SK-N-SH treated with all-trans-retinoic acid at 6 μM for 48 hours (cell line): ENCODE measurements around the gene ALG11.

ENCODE experiments used
- ATAC-seq: fragments of 200-7000 bp; cut with Tn5 transposase; 3 replicates; pipeline ENCODE4 v1.9.1; 2020; ENCODE audit warnings: mild to moderate bottlenecking, moderate library complexity
- BACH2 ChIP-seq: fragments of 250-450 bp; sonication (Bioruptor Pico); IDR thresholded peaks from 2 replicates; pipeline ENCODE4 v1.9.0; 2021; ENCODE audit warnings: mild to moderate bottlenecking, borderline replicate concordance
- CREB5 ChIP-seq: fragments of 250-450 bp; sonication (Bioruptor Pico); IDR thresholded peaks from 2 replicates; pipeline ENCODE4 v1.5.1; 2020; ENCODE audit warnings: low read depth, mild to moderate bottlenecking, moderate library complexity
- CSDC2 ChIP-seq: fragments of 250-450 bp; sonication (Bioruptor Pico); IDR thresholded peaks from 2 replicates; pipeline ENCODE4 v1.5.0; 2020; ENCODE audit warnings: mild to moderate bottlenecking, moderate library complexity
- CSRNP3 ChIP-seq: fragments of 250-450 bp; sonication (Bioruptor Pico); IDR thresholded peaks from 2 replicates; pipeline ENCODE4 v1.5.1; 2021; ENCODE audit warnings: mild to moderate bottlenecking, moderate library complexity
- ESRRG ChIP-seq: fragments of 250-450 bp; sonication (Bioruptor Pico); IDR thresholded peaks from 2 replicates; pipeline ENCODE4 v1.6.1; 2021; ENCODE audit warnings: mild to moderate bottlenecking
- GLIS3 ChIP-seq: fragments of 250-450 bp; sonication (Bioruptor Pico); IDR thresholded peaks from 2 replicates; pipeline ENCODE4 v1.5.0; 2020; ENCODE audit warnings: mild to moderate bottlenecking, moderate library complexity
- ISL1 ChIP-seq: fragments of 250-450 bp; sonication (Bioruptor Pico); IDR thresholded peaks from 2 replicates; pipeline ENCODE4 v2.1.2; 2022; ENCODE audit warnings: mild to moderate bottlenecking, moderate library complexity
- OSR1 ChIP-seq: fragments of 250-450 bp; sonication (Bioruptor Pico); IDR thresholded peaks from 2 replicates; pipeline ENCODE4 v1.8.0; 2022; ENCODE audit warnings: moderate library complexity, mild to moderate bottlenecking, inconsistent platforms
- POU6F1 ChIP-seq: fragments of 250-450 bp; sonication (Bioruptor Pico); IDR thresholded peaks from 2 replicates; pipeline ENCODE4 v1.8.0; 2021; ENCODE audit warnings: low read depth, mild to moderate bottlenecking, moderate library complexity, borderline replicate concordance
- RARB ChIP-seq: fragments of 250-450 bp; sonication (Bioruptor Pico); IDR thresholded peaks from 2 replicates; pipeline ENCODE4 v1.8.0; 2021; ENCODE audit warnings: mild to moderate bottlenecking, moderate library complexity
- TCF4 ChIP-seq: fragments of 250-450 bp; sonication (Bioruptor Pico); IDR thresholded peaks from 2 replicates; pipeline ENCODE4 v1.8.0; 2021; ENCODE audit warnings: mild to moderate bottlenecking, moderate library complexity, borderline replicate concordance
- TOX ChIP-seq: fragments of 250-450 bp; sonication (Bioruptor Pico); IDR thresholded peaks from 2 replicates; pipeline ENCODE4 v1.8.0; 2021; ENCODE audit warnings: mild to moderate bottlenecking, moderate library complexity, borderline replicate concordance
- ZC3H10 ChIP-seq: fragments of 250-450 bp; sonication (Bioruptor Pico); IDR thresholded peaks from 2 replicates; pipeline ENCODE4 v1.5.1; 2021; ENCODE audit warnings: mild to moderate bottlenecking, moderate library complexity
- ZFP3 ChIP-seq: fragments of 250-450 bp; sonication (Bioruptor Pico); IDR thresholded peaks from 2 replicates; pipeline ENCODE4 v1.5.0; 2020; ENCODE audit warnings: mild to moderate bottlenecking, moderate library complexity
- ZFP30 ChIP-seq: fragments of 450-650 bp; formaldehyde crosslinking; IDR thresholded peaks from 2 replicates; pipeline ENCODE4 v1.5.0; 2022; ENCODE audit warnings: mild to moderate bottlenecking, moderate library complexity
- ZNF565 ChIP-seq: fragments of 450-650 bp; formaldehyde crosslinking; conservative IDR thresholded peaks from 2 replicates; pipeline ENCODE4 v1.5.0; 2020; ENCODE audit warnings: low read depth, mild to moderate bottlenecking, moderate library complexity
- ZNF70 ChIP-seq: fragments of 450-650 bp; formaldehyde crosslinking; IDR thresholded peaks from 2 replicates; pipeline ENCODE4 v1.5.0; 2020; ENCODE audit warnings: mild to moderate bottlenecking, moderate library complexity
- ZNF8 ChIP-seq: fragments of 450-650 bp; formaldehyde crosslinking; IDR thresholded peaks from 2 replicates; pipeline ENCODE4 v1.5.0; 2020; ENCODE audit warnings: mild to moderate bottlenecking, moderate library complexity
- TF ChIP-seq, protein P1 (sequence below): fragments of 250-450 bp; sonication (Bioruptor Pico); IDR thresholded peaks from 2 replicates; pipeline ENCODE4 v1.5.0; 2020; ENCODE audit warnings: mild to moderate bottlenecking, moderate library complexity
- TF ChIP-seq, protein P2 (sequence below): fragments of 250-450 bp; sonication (Bioruptor Pico); IDR thresholded peaks from 2 replicates; pipeline ENCODE4 v1.8.0; 2020; ENCODE audit warnings: mild to moderate bottlenecking, moderate library complexity, borderline replicate concordance

ALG11 gene

DNA sequence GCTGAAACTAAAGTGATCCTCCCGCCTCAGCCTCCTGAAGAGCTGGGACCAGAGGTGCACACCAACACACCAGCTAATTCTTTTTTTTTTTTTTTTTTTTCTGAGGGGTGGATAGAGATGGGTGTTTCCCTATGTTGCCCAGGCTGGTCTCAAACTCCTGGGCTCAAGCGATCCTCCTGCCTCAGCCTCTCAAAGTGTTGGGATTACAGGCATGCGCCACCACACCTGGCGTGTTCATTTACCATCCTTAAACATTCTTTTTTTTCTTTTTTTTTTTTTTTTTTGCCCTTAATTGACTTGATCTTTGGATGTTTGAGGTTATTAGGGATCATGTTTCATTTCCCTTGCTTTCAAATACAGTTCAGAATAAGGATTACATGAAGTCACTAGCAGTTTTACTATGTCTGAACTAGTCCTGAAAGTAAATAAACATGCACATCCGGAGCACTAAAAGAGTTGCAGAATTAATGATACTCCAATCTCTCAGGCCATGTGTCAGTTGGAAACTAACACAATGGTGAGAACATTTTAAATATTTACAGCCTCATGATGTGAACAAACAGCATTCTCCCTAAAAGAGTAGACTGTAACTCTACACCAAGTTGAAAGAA lies 22.5 kb downstream of the ALG11 start (continued):
- TF ChIP-seq POU6F1 (CRISPR knock-in tag), result no peak
- TF ChIP-seq ZC3H10 (CRISPR knock-in tag), result no peak
- no peak for TF ChIP-seq TCF4

- no peak for ATAC-seq
- TF ChIP-seq CSDC2 (CRISPR knock-in tag) (no peak), ZFP30 (no peak), GLIS3 (CRISPR knock-in tag) (no peak), ISL1 (CRISPR knock-in tag) (no peak), TOX (CRISPR knock-in tag) (no peak), ZNF565 (CRISPR knock-in tag) (no peak), ZC3H10 (CRISPR knock-in tag) (no peak)
- TF ChIP-seq, protein P1, sequence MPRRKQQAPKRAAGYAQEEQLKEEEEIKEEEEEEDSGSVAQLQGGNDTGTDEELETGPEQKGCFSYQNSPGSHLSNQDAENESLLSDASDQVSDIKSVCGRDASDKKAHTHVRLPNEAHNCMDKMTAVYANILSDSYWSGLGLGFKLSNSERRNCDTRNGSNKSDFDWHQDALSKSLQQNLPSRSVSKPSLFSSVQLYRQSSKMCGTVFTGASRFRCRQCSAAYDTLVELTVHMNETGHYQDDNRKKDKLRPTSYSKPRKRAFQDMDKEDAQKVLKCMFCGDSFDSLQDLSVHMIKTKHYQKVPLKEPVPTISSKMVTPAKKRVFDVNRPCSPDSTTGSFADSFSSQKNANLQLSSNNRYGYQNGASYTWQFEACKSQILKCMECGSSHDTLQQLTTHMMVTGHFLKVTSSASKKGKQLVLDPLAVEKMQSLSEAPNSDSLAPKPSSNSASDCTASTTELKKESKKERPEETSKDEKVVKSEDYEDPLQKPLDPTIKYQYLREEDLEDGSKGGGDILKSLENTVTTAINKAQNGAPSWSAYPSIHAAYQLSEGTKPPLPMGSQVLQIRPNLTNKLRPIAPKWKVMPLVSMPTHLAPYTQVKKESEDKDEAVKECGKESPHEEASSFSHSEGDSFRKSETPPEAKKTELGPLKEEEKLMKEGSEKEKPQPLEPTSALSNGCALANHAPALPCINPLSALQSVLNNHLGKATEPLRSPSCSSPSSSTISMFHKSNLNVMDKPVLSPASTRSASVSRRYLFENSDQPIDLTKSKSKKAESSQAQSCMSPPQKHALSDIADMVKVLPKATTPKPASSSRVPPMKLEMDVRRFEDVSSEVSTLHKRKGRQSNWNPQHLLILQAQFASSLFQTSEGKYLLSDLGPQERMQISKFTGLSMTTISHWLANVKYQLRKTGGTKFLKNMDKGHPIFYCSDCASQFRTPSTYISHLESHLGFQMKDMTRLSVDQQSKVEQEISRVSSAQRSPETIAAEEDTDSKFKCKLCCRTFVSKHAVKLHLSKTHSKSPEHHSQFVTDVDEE, result no peak
Observed at GRCh38 chr13:52036037-52036436, 23.8 kb downstream of the ALG11 start.

DNA sequence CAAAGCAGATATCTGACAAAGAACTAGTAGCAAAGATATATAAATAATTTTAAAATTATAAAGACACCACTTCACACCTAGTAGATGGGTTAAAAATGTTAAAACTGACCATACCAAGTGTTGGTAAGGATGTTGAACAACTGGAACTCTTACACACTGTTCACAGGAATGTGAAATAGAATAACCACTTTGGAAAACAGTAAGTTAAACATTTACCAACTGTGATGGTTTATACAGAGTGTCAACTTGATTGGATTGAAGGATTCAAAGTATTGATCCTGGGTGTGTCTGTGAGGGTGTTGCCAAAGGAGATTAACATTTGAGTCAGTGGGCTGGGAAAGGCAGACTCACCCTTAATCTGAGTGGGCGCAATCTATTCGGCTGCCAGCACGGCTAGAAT lies 31.5 kb downstream of the ALG11 start:
- ATAC-seq, result no peak
- no peak for TF ChIP-seq BACH2
- no peak for TF ChIP-seq ZNF565 (CRISPR knock-in tag)
- TF ChIP-seq ZFP30, result no peak
- TF ChIP-seq CREB5 (CRISPR knock-in tag), result no peak
- no peak for TF ChIP-seq ZNF70 (CRISPR knock-in tag)
- no peak for TF ChIP-seq ZNF8 (CRISPR knock-in tag)
- TF ChIP-seq OSR1 (CRISPR knock-in tag), result no peak
- TF ChIP-seq CSDC2 (CRISPR knock-in tag), result no peak
- no peak for TF ChIP-seq CSRNP3 (CRISPR knock-in tag)
- no peak for TF ChIP-seq ESRRG
- TF ChIP-seq ZFP3 (CRISPR knock-in tag), result no peak
- no peak for TF ChIP-seq RARB (CRISPR knock-in tag)
- no peak for TF ChIP-seq ZC3H10 (CRISPR knock-in tag)
- TF ChIP-seq, protein P1, result no peak
- TF ChIP-seq, protein P2, sequence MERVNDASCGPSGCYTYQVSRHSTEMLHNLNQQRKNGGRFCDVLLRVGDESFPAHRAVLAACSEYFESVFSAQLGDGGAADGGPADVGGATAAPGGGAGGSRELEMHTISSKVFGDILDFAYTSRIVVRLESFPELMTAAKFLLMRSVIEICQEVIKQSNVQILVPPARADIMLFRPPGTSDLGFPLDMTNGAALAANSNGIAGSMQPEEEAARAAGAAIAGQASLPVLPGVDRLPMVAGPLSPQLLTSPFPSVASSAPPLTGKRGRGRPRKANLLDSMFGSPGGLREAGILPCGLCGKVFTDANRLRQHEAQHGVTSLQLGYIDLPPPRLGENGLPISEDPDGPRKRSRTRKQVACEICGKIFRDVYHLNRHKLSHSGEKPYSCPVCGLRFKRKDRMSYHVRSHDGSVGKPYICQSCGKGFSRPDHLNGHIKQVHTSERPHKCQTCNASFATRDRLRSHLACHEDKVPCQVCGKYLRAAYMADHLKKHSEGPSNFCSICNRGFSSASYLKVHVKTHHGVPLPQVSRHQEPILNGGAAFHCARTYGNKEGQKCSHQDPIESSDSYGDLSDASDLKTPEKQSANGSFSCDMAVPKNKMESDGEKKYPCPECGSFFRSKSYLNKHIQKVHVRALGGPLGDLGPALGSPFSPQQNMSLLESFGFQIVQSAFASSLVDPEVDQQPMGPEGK, result no peak
- TF ChIP-seq TCF4, result no peak
